Sigmoid colon (tissue), 3 donors: ENCODE measurements around the gene SACM1L.

Source experiments
- CTCF ChIP-seq, 4 experiments: fragments of 450-650 bp in 3 of 4; fragments of 200-600 bp in 1 of 4; IDR thresholded peaks; one replicate each; pipeline ENCODE4 v1.5.1; 2016 to 2019; ENCODE audit warnings: antibody characterized with exemption in 4 of 4, mild to moderate bottlenecking in 3 of 4, moderate library complexity in 2 of 4
- POLR2A ChIP-seq, 2 donors: fragments of 450-650 bp; IDR thresholded peaks; one replicate each; pipeline ENCODE4 v1.6.1; 2016; ENCODE audit warnings: antibody characterized with exemption in 2 of 2, mild to moderate bottlenecking in 2 of 2, moderate library complexity in 2 of 2

- TF ChIP-seq POLR2A (IDR thresholded peaks at IDR 0.05) (no peak), CTCF (IDR thresholded peaks at IDR 0.05) (no peak)
Measured at GRCh38 chr3:45644791-45645201, 44.4 kb upstream of the SACM1L start.
